MM.1S (cell line): ENCODE measurements around the gene CCR3.

ENCODE experiments used
- CTCF ChIP-seq: fragments of 300-600 bp; sonication (generic); IDR thresholded peaks from 2 replicates; pipeline ENCODE4 v1.5.1; 2016; ENCODE audit warnings: antibody characterized with exemption, low read length, mixed read lengths
- EZH2 ChIP-seq: fragments of 300-600 bp; sonication (generic); optimal IDR thresholded peaks from 2 replicates; pipeline ENCODE3; 2017; ENCODE audit warnings: low read depth, mild to moderate bottlenecking, antibody characterized with exemption, low read length, mixed read lengths
- EZH2phosphoT487 ChIP-seq: fragments of 300-600 bp; sonication (generic); IDR thresholded peaks from 2 replicates; pipeline ENCODE4 v1.6.1; 2018; ENCODE audit warnings: antibody characterized with exemption, low read length

DNA sequence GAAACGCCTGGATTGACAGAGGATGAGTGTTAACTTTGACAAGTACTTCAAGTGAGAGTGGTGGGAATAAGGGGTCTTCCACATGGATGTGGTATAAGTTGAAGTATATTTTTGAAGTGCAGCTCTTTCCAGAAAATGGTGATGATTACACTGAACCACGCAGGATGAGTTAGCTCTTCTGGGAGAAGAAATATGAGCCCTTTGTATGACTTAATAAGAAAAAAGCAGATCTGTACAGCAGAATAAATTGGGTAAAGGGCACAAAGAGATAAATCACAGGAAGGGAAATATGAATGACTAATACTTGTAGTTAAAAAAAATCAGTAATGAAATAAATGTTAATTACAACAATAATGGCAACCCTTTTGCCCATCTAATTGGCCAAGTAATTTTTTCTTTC is 1.3 kb downstream of the CCR3 start:
- TF ChIP-seq CTCF = no peak
- no peak for TF ChIP-seq EZH2
- no peak for TF ChIP-seq EZH2phosphoT487
